Measurements from ENCODE around the gene ZNF32.
"Not testable (repeated sequence)": the region's sequence is repeated elsewhere in the genome, so short reads cannot be mapped to it uniquely, and the experiment has no call there.

The ZNF32 gene

DNA sequence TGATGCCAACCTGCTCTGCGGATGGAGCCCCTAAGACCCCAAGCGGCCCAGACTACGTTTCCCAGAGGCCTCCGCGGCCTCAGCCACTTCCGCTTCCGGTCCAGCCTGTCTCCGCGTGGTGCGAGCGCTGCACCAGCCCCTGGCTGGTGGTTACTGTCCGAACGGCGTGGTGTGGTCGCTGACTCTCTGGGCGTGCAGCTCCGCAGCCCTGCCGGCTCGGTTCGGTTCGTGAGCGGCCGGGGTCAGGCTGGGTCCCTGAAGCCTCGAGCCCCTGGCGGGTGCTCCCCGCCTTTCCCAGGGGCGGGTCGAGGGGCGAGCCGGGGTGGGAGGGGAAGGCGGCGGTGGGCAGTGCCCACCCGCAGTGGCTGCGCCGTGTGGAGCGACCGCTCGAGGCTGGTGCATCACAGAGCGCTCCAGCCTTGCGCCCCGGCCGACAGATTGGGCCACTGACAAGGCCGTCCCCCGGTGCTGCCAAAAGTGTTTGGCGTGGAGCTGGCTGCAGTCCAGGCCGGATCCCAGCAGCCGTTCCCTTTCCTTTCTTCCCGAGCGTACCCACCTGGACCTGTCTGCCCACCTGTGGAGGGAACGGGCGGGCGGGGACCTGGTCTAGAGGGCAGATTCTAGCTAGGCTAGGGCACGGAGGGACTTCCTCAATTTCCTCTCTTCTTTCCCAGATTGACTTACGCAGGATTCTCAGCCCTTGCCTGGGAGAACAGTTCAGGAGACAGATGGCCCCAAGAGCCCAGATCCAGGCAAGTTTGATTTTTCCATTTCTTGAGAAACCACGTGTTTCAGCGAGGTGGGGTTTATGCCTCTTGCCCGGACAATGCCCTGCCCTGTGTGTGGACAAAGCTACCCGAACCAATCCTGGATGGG, 42.1 kb downstream of the ZNF32 start, which contains the start of gene ZNF485:
Gene ZNF485 (plus strand): TSS at position 116 of the 876 bp plus-strand sequence. CDS start 613 bp downstream, at position 729.
- TF ChIP-seq, protein P1, sequence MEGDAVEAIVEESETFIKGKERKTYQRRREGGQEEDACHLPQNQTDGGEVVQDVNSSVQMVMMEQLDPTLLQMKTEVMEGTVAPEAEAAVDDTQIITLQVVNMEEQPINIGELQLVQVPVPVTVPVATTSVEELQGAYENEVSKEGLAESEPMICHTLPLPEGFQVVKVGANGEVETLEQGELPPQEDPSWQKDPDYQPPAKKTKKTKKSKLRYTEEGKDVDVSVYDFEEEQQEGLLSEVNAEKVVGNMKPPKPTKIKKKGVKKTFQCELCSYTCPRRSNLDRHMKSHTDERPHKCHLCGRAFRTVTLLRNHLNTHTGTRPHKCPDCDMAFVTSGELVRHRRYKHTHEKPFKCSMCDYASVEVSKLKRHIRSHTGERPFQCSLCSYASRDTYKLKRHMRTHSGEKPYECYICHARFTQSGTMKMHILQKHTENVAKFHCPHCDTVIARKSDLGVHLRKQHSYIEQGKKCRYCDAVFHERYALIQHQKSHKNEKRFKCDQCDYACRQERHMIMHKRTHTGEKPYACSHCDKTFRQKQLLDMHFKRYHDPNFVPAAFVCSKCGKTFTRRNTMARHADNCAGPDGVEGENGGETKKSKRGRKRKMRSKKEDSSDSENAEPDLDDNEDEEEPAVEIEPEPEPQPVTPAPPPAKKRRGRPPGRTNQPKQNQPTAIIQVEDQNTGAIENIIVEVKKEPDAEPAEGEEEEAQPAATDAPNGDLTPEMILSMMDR (IDR thresholded peaks at IDR 0.05; ENCODE audit: low read depth, low read length) = no peak
- peak within 1 kb of the TSS; percentile 72 to 78 for H3K4me3 ChIP-seq (replicated peaks in 1 of 2; ENCODE audit: low read depth in 2 of 2, low read length in 2 of 2)
- DNase-seq (ENCODE audit: low read depth in 2 of 2) = peak; percentile 63 to 68

DNA sequence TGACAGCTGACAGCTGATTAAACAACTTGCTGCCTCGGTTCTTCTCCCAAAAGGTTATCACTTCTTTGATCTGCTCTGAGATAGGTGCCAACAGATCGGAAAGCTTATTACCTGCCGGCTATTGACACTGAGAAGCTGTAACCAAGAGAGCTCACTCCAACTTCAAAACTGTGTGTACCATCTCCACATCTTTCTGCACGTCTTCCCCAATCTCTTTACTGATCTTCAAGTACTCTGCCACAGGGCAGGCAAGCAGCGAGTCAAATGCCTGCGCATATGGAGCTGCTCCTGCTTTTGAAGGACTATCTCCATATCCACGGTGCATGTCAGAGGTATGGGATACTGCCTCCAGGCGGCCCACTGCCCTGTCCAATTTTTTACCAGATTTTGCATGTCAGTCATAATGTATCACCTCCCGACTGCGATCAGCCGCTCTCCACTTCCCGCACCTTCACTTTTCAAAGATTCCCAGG, 42.8 kb downstream of the ZNF32 start:
- DNase-seq (ENCODE audit: low read depth in 2 of 2) = no peak
- peak overlapping the region; percentile 72 to 78 for H3K4me3 ChIP-seq (replicated peaks in 1 of 2; ENCODE audit: low read depth in 2 of 2, low read length in 2 of 2)
- TF ChIP-seq, protein P1 (IDR thresholded peaks at IDR 0.05; ENCODE audit: low read depth, low read length) = no peak

DNA sequence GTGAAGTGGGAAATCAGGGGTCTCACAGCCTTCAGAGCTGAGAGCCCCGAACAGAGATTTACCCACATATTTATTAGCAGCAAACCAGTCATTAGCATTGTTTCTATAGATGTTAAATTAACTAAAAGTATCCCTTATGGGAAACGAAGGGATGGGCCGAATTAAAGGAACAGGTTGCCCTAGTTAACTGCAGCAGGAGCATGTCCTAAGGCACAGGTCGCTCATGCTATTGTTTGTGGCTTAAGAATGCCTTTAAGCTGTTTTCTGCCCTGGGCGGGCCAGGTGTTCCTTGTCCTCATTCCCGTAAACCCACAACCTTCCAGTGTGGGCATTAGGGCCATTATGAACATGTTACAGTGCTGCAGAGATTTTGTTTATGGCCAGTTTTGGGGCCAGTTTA, 47.1 kb downstream of the ZNF32 start:
- not testable (repeated sequence) for H3K4me3 ChIP-seq (replicated peaks in 1 of 2; ENCODE audit: low read depth in 2 of 2, low read length in 2 of 2); DNase-seq (ENCODE audit: low read depth in 2 of 2)

DNA sequence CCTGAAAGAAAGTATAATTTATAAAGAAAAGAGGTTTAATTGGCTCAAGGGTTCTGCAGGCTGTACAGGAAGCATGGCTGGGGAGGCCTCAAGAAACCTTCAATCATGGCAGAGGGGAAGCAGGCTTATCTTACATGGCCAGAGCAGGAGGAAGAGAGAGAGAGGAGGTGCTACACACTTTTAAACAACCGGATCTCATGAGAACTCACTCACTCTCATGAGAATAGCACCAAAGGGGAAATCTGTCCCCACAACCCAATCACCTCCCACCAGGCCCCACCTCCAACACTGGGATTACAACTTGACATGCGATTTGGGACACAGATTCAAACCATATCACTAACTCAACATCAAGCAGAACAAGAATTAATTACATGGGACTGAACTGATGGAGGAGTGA, 49.3 kb downstream of the ZNF32 start:
- TF ChIP-seq, protein P1 (IDR thresholded peaks at IDR 0.05; ENCODE audit: low read depth, low read length) = no peak
- no peak overlapping the region for H3K4me3 ChIP-seq (replicated peaks in 1 of 2; ENCODE audit: low read depth in 2 of 2, low read length in 2 of 2)
- DNase-seq (ENCODE audit: low read depth in 2 of 2) = no peak

DNA sequence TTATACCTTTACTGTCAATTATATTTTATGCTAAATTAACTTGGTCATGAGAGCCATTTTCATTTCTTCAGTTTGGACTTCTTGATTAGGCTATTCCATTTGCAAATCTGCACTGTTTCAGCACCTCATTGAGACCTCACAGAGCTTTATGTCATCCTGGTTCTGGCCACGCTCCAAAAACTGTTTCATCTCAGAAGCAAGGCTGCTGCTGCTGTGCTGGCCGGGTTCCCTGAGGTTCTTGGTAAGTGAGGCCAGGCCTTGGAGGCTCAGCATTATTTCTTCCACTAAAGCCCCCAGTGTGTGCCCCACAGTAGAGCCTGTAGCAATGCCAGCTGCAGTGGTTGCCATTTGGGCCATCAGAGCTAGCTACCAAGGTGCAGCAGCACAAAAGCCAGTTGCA, 50.2 kb downstream of the ZNF32 start:
- no peak overlapping the region for H3K4me3 ChIP-seq (replicated peaks in 1 of 2; ENCODE audit: low read depth in 2 of 2, low read length in 2 of 2)
- peak; percentile 68 to 73 for DNase-seq (ENCODE audit: low read depth in 2 of 2)
- TF ChIP-seq, protein P1 (IDR thresholded peaks at IDR 0.05; ENCODE audit: low read depth, low read length) = no peak

DNA sequence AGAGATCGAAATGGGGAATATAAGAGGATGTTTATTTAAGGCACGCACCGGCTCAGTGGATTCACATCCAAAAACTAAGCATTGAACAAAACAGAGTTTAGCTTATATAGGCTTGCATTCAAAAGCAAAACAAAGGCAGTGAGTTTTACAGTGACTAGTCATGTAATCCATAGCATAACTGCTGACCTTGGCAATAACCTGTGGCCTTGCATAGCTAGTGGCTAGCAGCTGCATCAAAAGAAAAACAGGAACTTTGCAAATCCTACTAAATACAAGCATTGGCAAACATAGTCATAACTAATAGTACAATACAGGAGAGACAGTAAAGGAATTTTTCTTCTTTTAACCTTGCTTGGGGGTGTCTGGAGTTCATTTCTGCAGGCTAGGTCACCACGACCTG, 52.1 kb downstream of the ZNF32 start:
- peak in 1 of 2 donors; percentile 12 for DNase-seq (ENCODE audit: low read depth in 2 of 2)
- no peak overlapping the region for H3K4me3 ChIP-seq (replicated peaks in 1 of 2; ENCODE audit: low read depth in 2 of 2, low read length in 2 of 2)
- TF ChIP-seq, protein P1 (IDR thresholded peaks at IDR 0.05; ENCODE audit: low read depth, low read length) = no peak

DNA sequence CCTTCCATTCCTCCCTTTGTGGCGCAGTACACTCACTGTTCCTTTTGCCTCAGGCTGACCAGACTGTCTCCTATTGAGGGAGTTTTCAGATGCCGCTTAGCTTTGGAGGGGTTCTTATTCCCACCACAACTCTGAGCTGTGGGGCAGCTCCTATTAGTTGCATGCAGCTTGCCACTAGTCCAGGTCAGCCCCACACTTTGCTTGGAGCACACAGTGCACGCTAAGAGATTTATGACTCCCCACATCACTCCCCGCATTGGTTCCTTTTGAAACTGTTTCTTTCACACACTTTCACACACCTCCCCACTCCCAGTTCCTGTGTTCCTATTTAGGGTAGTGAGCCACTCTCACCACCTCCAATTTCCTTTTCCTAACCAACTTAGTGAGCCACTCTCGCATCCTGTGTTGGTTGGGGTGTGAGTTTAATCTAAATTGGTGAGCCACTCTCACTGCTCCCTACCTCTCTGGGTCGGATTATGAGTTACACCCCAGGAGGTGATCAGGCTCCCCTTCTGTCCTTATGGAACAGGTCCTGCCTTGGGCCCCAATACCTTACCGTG, 52.9 kb downstream of the ZNF32 start:
- no peak overlapping the region for H3K4me3 ChIP-seq (replicated peaks in 1 of 2; ENCODE audit: low read depth in 2 of 2, low read length in 2 of 2)
- DNase-seq (ENCODE audit: low read depth in 2 of 2) = no peak
- TF ChIP-seq, protein P1 (IDR thresholded peaks at IDR 0.05; ENCODE audit: low read depth, low read length) = no peak
